DMS114 treated with DMSO at 0.1 percent for 48 hours (cell line): ENCODE measurements around the gene AREL1.

Experiments
- DNase-seq: peaks from one replicate; lab custom pipeline; 2025; ENCODE audit not compliant: unreplicated experiment; lab: John Stamatoyannopoulos, UW

Gene AREL1

DNA sequence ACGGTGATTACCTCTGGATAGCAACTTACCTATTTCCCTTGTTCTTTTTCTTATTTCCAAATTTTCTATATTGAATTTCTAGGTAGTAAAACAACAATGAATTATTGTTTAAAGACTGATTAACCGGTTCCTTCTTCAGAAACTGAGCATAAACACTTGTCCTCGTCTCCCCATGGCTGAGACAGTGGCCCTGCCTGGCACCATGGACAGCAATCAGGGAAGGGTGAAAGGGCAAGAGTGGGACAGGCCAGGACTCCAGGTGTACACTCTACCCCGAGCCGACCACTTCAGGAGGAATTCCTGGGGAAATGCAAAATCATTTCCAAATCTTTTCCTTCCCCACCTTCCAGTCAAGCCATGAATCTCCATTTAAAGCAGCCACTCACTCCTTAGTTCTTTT, 52.0 kb downstream of the AREL1 start:
- no peak for DNase-seq

DNA sequence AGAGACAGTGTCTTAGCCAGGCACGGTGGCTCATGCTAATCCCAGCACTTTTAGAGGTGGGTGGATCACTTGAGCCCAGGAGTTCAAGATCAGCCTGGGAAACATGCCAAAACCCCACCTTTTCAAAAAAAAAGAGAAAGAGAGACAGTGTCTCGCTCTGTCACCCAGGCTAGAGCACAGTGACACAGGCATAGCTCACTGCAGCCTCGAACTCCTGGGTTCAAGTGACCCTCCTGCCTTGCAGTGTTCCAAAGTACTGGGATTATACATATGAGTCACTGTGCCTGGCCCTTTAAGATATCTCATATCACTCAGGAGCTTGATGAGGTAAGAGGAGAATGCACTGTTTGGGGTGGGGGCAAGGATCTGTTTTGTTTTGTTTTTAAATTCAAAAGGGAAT, 52.7 kb downstream of the AREL1 start:
- DNase-seq: no peak

DNA sequence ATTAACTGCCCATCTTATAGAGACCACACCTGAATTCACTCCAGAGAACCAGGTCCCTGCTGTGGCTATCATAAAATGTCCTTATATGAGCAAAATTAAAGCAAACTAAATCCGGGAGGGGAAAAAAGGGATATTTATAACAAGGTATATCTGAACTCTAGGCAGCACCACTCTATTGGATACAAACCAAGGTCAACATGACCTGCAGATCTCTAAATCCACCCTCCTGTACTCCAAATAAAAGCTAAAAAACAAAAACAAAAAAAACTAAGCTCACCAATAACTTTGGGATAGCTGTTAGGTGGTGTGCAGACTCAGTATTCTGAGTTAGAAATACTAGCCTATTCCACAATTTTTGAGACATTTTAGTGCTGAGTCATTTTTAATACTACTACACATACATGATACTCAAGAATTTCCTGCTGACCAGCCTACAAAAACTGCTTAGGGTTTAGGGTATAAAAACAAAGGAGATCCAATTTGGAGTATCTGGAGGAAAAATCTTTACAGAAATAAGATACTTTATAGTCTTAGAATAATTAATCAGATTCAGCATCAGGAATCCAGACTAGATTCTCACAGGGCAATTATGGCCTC, 54.2 kb downstream of the AREL1 start:
- no peak for DNase-seq

DNA sequence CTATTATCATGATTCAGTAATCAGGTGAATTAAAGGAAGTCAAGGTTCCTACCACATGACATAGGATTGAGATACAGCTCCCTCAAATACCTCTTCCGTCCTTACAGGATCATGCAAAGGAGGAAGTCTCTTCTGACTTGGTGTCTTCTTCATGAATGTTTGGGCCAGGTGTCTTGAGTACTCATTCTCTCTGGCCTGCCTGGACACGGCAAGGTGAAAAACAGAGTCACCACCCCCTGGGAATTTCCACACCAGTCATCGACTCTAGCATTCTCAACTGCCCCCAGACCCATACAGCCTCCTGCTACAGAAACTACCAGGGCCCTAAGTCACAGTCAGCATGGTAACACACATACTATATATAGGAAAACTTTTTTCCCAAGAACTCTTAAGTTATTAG, 55.9 kb downstream of the AREL1 start:
- DNase-seq: no peak

DNA sequence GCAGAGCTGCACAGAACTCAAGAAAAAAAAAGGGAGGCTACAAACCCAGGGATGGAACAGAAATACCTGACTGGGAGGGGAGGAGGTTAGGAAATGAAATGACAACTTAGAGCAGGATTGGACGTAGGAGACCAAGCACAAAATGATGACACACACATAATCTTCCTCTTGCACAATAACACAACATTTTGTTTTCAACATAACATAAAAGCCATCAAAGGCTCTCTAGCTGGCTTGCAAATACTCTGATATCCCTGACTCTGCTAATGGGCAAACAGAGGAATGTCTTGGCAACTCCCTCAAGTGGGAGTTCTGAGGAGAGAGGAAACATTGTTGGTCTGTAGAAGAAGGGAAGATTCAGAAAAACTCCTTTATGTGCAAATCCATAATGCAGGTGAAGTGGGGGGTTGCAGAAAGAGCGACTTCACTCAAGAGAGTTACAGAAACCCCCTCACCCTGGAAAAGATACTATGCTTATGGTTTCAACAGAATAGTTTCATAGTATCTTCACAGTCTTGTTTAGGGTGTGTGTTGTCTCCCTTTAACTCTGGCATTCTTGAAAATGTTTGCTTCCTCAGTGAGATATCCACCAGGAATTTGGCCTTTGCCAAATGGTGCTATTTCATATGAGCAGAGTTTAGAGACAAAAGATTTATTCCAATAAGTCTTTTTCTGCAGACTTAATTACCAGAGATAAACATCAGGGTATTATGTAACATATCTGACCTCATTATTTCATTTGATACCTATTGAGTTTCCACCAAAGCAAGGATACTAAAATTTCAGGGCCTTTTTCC, 57.1 kb downstream of the AREL1 start:
- DNase-seq: no peak

DNA sequence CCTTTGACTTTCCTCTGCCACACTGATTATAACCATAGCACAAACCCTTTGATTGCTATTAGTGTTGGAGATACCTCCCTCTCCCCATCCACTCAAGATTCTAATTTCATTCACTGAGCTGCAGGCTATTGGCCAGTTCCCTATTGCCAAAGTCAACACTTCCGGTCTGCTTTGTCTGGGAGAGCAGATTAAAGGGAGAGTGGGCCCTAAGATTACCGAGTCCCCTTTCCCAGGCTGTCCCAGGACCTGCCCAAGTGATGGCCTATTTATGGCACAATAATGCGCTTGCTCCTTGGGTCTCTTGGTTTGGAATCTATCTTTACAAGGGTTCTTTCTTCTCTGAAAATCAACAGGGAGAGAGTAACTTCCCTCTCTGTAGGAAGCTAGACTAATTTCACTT, 57.9 kb downstream of the AREL1 start:
- DNase-seq: no peak

DNA sequence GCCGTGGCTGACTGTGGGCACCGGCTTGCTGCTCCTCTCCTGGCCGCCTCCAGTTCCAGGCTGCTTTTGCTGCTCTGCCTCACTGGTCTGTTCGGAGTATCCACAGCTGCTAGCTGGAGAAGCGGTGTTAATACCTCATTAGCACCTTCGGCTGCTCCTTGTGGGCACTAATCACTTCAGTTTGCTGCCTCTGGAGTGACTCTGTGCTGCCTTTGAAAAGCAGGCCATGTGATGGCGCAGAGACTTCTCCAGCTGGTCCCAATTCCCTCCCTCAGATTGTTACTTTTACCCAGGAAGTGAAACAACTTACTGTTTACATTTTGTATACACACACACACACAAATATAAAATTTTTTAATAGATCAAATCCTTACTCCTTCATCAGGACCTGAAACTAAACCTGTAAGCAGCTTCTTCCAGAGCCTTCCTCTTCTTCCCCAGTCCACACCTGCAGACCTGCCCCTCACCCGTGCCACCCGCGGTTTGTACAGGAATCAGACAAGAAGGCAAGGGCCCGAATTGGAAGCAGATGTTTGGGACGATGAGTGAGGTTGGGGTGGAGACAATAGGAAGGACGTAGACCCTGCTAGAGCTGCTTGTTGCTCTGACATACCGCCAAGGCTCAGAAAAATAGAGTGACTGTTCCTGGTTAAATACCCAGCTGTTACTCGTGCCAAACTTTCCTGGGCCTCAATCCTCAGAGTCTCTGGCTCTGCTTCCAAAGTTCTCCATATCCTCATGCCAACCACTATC, 59.3 kb downstream of the AREL1 start:
- no peak for DNase-seq

DNA sequence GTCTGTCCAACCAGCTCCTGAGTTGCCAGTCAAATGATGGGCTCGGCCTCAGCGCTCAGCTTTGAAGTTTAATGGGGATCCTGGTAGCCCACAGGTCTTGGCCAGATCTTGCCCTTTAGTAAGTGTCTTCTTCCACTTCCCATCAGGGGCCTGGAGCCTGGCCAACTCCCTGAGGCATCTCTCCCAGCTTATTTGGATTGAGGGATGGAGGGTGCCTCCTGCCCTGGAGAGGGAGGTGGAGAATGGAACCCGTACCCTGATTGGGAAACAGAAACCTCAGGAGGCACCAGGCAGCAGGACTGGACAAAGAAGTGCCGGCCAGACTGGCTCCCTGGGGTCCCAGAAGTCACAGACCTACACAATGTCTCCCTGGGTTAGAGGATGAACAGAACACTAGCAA, 60.3 kb downstream of the AREL1 start:
- no peak for DNase-seq

DNA sequence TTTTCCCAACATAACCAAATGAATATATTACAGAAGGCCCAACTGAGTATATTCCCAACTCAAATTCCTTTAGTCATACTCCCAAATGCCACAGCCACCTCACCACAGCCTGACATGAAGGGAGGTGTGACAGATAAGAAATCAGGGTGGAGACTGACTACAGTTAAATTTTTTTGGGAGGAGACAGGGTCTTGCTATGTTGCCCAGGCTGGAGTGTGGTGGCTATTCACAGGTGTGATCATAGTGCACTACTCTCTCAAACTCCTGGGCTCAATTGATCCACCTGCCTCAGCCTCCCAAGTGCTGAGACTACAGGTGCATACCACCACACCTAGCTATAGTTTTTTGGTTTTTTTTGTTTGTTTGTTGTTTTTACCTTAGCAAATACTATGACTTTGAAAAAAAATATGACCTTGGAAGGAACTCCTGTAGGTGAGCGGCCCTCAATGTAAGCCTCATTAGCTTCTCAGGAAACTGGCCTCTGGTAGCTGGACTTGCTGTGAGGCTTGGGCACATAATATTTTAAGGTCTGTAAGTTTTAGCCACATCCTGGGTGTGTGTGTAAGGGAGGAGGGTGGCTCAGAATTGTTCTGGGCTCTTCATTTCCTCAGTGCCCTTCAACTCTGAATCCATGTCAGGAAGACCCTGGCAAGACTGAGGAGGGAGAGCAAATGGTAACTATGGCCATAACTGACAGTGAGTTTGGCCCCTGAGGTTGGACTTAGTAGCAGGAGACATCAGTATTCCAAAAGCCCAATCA, 61.8 kb downstream of the AREL1 start:
- no peak for DNase-seq

DNA sequence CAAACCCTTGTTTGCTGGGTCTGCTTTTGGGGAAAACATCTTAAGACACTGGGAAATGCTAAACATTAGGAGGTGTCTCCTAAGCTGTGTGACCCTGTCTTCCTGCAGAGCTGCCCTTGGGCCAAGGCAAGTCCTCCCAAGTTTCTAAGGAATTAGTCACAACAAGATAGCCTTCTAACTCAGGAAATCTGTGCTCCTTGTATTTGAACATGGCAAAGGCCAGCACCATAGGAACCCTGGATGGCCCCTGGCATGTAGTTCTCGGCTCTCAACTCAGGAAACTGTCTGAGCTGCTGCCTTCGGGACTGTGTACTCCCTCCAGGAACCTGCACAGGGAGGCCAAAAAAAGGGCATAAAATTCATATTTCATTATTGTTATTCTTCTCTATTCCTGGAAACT, 63.2 kb downstream of the AREL1 start:
- no peak for DNase-seq

DNA sequence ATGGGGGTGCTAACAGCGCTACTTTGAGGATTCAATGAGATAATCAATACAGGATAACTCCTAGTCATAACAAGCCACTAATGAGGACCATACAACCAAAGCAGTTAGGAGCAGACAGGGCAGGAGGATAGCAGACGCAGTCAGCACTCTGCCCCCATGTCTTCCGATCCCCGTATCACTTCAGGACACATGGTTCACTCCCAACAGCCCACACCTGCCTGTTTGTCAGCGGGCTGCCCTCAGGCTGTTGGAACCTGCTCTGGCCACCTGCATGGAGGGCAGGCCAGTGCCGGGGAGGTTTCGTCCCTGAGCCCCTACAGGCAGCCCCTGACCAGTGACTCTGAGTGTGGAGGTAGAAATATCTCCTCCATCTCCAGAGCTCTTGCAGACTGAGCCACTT, 63.7 kb downstream of the AREL1 start:
- no peak for DNase-seq

DNA sequence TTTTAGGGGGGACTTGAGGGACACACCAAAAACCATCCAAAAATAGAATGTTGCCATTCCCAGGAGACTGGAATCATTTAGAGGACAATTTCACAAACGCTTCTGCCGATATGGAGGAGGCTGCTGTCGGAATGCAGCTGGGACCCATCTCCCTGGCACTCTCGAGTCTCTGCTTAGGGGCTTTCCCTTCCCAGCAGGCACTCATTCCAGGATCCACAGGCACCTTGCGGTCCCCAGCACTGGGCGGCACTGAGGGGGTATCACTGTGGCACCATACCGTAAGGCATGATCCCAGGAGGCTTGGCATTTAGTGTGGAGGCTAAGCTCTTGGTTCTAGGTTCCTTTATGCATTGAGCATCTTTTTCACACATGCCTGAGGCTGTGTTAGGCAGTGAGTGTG, 64.3 kb downstream of the AREL1 start:
- no peak for DNase-seq

DNA sequence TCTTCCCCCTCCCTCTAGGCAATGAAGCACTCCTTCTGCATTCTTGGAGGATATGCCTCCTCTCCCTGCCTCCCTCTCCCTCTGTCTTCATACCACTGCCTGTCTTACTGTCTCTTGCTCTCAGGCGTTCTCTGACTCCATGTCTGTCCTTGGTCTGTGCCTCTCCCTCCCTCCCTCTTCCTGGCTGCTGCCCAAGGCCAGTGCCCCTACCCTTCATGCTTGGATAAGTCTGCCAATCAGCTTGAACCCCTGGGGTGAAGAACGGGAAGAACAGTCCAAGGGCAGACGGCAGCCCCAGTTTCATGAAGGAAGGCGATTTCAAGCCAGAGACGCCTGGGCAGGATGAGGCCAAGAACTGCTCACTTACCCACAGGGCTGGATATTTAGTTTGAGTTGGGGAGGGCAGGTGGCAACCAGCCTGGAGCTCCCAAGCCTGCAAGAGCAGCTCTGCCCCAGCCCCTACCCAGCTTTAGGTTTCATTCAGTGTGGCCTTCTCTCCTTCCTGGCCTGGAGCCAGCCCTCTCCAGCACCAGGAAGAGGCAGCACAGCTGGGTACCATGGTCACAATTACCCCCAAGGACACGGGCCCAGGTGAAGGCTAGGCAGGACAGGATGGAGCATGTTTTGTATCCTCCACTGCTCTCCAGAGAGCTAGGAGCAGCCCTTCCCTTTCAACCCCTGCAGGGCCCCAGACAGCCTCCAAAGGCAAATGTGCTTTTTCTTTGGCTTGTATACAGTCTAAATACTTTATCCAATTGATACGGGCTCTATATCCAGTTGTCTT, 65.0 kb downstream of the AREL1 start:
- DNase-seq: no peak

DNA sequence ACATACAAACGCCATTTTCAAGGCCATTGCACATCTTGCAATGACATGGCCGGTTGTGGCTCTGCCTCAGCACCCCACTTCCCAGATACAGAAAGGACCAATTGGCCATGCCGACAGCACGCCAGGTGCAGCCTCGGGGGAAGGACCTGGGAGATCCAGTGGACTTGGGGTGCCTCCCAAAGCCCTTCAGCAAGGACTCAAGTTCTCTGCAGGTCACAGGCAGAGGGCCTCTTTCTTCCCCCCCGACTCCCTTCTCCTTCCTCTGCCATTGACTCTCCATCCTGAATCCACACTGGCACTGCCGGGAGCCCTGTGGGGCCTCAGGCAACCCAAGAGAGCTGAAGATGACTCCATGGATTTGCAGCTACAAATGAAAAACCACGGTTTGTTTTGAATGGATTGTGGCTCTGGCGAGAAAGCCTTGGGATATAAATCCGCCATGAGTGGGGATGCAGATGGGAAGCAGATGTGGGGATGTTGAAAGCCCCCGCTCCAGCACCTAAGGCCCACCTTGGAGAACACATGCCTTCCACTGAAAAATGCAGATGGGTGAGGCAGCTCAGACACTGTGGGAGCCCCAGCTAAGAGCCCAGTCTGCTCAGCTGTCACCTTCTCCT, 65.7 kb downstream of the AREL1 start:
- DNase-seq: no peak

DNA sequence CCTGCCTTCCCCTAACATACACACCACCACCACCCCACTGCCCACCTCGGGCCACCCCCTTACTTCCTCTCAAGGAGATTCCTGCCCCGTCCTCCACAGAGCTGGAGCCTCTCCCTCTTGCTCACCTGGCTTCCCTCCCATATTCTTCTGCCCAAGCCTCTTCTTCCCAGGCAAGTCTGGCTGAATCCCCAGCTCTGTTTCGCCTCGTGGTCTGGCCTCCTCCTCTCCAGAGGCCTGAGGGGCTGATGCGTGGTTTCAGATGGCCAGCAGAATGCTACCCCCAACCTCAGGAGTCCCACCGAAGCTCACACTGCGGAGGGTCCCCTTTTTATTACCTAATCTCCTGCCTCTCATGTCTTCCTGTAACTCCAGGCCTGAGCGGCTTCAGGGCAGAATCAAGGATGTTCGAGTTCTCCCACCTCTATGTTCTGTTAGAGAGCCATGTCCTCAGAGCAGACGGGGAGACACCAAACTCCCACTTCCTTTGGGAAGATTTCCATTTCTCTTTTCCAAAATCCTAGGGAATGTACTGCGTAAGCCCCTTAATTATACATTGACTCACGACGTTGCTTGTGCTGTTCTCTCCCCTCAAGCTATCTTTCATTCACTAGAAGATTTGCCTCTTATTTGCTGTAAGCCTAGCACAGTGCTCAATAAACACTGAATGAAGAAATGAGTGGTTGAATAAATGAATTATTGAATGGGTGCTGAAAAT, 67.0 kb downstream of the AREL1 start:
- DNase-seq: no peak

DNA sequence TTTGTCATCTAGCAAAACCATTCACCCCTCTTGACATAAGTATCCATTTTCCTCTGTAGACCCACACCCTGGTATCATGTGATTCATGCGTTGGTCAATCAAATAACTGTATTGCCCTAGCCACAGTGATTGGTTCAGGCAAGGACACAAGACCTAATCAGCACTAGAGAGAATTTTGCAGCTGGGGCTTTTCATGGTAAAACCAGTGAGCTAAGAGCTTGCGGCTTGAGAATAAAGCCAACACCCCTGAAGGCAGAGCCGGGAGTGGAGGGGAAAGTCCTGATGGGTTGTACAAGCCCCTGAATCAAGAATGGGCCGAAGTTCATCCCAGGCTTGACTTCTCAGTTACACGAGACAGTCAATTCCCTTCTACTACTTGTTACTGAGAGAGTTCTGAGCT, 67.6 kb downstream of the AREL1 start:
- DNase-seq: no peak

DNA sequence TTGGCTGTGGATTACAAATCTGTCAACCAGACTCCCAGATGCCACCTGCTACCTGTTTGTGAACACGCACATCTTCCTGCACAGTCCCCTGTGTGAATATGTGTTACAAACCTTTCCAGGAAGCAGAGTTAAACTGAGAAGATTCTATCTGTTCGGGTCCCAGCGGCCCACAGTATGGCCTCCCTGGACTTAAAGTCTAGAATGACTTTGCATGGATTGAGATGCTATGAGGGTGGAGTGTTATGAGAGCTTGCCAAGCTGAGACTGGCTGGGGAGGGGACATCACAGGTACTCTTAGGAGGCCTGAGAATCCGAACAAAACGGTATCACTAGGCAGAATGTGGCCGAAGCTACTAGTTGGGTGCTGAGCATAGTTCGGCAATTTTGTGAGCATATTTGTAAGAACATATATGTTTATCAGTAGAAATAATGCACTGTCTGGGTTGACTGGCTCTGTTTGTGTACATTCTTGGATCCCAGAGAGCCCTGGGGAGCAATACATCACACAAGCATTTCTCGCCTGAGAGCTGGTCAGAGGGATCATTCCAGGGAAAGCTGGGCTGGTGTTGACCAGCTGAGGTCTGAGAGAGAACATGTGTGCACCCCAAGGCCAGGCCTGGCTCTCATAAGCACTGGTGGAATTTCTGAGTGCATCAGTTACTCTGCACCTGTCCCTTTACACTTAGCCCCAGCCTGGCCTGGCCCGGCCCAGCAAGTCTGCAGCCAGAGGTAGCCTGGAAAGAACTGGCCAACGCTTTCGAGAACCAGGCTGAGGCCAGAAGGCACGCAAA, 71.1 kb downstream of the AREL1 start:
- DNase-seq: no peak

DNA sequence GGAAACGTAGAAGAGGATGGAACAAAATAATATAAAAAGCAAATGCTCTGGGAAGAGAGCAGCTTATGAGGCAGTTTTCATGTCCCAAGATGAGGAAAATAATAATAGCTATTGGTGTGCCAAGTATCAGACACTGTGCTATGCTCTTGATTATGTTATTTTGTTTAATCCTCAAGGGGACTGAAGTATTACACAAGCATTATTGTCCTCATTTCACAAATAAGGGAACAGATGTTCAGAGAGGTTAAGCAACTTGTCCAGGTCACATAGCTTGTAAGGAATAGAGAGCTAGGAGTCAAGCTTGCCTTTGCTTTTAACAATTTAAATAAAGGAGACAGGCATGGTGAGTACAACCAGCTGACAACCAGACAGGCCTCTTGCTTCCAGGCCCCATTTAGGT, 73.9 kb downstream of the AREL1 start:
- no peak for DNase-seq

DNA sequence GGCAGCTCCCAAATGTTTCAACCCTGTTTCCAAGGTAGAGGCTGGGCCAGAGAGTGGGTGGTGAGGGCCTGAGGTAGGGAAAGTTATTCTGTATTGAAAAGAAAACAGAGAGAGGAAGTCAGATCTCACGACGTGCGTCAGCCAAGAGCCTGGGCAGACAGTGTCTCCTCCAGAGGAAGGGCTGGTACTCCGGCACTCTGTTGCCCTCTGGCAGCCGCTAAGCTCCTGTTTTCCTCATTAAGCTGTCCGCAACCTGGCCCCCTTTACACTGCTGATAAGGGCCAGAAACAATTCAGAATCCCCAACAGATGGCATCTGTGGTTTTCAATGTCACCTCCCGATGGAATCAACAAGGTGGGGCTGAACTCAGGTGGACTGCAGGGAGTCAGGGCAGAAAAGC, 74.8 kb downstream of the AREL1 start:
- no peak for DNase-seq
